ENCODE measurements around the gene ZNFX1. TPM values are rescaled to one million over a fixed set of nuclear protein-coding genes. Genes with fewer than 3 reads are reported as not detected.

ZNFX1 gene
- total and polyA plus RNA-seq, 2 donors from 2014 or later: 8.0 to 44.0 TPM

DNA sequence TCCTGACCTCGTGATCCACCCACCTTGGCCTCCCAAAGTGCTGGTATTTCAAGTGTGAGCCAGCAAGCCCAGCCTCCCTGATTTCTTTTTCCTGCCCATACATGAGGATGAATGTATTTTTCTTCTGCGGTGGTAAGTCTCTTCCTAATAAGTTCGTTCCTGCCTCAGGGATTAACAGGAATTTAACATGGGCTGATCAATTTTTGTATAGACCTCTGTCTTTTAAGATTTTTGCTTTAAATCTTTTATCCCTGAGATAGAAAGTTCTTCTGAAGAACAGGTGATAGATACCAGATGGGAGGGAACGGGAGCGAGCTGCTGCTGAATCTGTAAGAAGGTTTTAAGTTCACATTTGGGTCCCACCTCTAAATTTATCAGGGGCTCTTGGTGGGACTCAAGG, 7.0 kb upstream of the ZNFX1 start:
- FAIRE-seq (no peak), DNase-seq (no peak)
- Histone ChIP-seq H3K36me3 (ENCODE audit: control insufficient read depth in 2 of 3, insufficient read depth in 3 of 3, low read length in 3 of 3) (peaks cover 77 to 97% (median 79%) of the 10 kb centered on the region in 3 donors), H3K27ac (ENCODE audit: low read depth in 2 of 2, low read length in 2 of 2) (no peak overlapping the region), H3K9me3 (ENCODE audit: control insufficient read depth in 2 of 3, insufficient read depth in 1 of 3, low read length in 3 of 3) (peaks cover 22 to 51% (median 26%) of the 10 kb centered on the region in 3 donors), H3K27me3 (ENCODE audit: control insufficient read depth, insufficient read depth, low read length) (no peaks in the 10 kb centered on the region), H3K4me3 (ENCODE audit: low read length in 3 of 3) (no peak overlapping the region), H3K9ac (ENCODE audit: low read length in 3 of 3) (no peak overlapping the region), H3K4me1 (ENCODE audit: control insufficient read depth in 2 of 3, insufficient read depth in 2 of 3, low read depth in 1 of 3, low read length in 3 of 3) (peaks cover 0 to 11% (median 9%) of the 10 kb centered on the region in 3 donors)
- intact Hi-C loops (cut with DNase I): no loop called here
- TF ChIP-seq, protein P1, sequence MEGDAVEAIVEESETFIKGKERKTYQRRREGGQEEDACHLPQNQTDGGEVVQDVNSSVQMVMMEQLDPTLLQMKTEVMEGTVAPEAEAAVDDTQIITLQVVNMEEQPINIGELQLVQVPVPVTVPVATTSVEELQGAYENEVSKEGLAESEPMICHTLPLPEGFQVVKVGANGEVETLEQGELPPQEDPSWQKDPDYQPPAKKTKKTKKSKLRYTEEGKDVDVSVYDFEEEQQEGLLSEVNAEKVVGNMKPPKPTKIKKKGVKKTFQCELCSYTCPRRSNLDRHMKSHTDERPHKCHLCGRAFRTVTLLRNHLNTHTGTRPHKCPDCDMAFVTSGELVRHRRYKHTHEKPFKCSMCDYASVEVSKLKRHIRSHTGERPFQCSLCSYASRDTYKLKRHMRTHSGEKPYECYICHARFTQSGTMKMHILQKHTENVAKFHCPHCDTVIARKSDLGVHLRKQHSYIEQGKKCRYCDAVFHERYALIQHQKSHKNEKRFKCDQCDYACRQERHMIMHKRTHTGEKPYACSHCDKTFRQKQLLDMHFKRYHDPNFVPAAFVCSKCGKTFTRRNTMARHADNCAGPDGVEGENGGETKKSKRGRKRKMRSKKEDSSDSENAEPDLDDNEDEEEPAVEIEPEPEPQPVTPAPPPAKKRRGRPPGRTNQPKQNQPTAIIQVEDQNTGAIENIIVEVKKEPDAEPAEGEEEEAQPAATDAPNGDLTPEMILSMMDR (IDR thresholded peaks at IDR 0.05; ENCODE audit: borderline replicate concordance, extremely low read depth, insufficient read depth): no peak

DNA sequence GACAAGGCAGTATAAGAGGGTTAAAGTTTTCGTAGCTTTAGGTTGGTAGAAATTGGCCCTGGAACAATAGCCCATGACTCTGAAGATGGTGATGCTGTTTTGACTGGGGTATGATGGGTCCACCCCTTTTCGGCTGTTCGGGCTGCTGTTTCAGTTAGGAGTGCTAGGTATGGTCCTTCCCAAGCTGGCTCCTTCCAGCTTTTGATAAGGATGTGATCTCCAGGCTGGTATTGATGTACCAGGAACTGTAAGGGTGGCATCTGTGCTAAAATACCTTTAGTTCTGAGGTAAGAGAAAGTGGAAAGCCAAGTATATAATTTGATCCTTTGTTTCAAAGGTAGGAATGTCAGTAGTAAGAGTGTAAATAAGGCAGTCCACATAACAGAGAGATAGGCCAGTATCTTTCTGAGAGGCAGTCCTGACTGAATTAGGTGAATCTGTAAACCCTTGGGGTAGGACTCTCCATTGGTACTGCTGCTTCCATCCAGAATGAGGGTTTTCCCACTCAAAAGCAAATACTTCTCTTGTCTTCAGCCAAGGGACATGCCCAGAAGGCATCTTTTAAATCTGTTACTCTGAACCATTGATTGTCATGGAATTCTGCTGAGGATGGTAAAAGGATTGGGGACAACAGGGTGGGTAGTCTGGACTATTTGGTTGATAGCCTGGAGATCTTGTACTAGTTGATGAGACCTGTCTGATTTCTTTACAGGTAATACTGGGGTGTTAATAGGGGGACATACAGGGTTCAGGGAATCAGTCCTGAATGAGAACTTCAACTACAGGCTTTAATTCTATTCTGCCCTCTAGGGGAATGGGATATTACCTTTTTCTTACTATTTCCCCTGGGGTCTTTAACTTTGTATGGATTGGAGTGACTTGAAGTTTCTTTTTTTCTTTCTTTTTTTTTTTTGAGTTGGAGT, 6.1 kb upstream of the ZNFX1 start:
- H3K4me3 ChIP-seq (ENCODE audit: low read length in 3 of 3): no peak overlapping the region
- FAIRE-seq (no peak), DNase-seq (no peak)
- H3K27ac ChIP-seq (ENCODE audit: low read depth in 2 of 2, low read length in 2 of 2): no peak overlapping the region
- TF ChIP-seq, protein P1 (IDR thresholded peaks at IDR 0.05; ENCODE audit: borderline replicate concordance, extremely low read depth, insufficient read depth): no peak
- H3K36me3 ChIP-seq (ENCODE audit: control insufficient read depth in 2 of 3, insufficient read depth in 3 of 3, low read length in 3 of 3): peaks cover 73 to 91% (median 78%) of the 10 kb centered on the region in 3 donors
- H3K27me3 ChIP-seq (ENCODE audit: control insufficient read depth, insufficient read depth, low read length): no peaks in the 10 kb centered on the region
- peaks cover 22 to 51% (median 26%) of the 10 kb centered on the region in 3 donors for H3K9me3 ChIP-seq (ENCODE audit: control insufficient read depth in 2 of 3, insufficient read depth in 1 of 3, low read length in 3 of 3)
- H3K9ac ChIP-seq (ENCODE audit: low read length in 3 of 3): no peak overlapping the region
- H3K4me1 ChIP-seq (ENCODE audit: control insufficient read depth in 2 of 3, insufficient read depth in 2 of 3, low read depth in 1 of 3, low read length in 3 of 3): peaks cover 0 to 13% (median 12%) of the 10 kb centered on the region in 3 donors
- intact Hi-C loops (cut with DNase I): no loop called here

DNA sequence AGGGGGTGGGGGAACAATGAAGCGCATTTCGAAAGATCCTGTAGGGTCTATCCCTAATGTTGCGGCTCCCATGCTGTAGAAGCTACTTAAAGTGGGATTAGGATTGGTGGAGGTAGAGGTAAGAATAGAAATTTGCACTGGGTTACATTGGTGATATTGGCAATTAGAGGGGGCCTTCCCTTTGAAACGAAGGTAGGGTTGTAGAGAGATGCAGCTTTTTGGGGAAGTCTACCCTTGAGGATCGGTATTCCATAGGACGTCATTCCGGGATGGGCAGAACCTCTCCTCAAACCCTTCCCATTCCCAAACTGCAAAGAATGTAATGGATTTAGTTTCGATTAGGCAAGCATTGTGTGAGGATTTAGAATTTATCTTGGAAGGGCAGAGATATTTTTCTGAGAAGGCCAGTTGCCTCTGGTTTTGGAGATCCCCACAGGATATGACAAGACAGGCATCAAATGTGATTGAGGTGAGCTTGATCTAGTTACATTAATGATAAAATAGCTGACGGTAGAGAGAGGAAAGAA, 5.4 kb upstream of the ZNFX1 start:
- DNase-seq: no peak
- H3K27ac ChIP-seq (ENCODE audit: low read depth in 2 of 2, low read length in 2 of 2): no peak overlapping the region
- intact Hi-C loops (cut with DNase I): no loop called here
- no peak for FAIRE-seq
- peaks cover 0 to 15% (median 12%) of the 10 kb centered on the region in 3 donors for H3K4me1 ChIP-seq (ENCODE audit: control insufficient read depth in 2 of 3, insufficient read depth in 2 of 3, low read depth in 1 of 3, low read length in 3 of 3)
- no peak overlapping the region for H3K9ac ChIP-seq (ENCODE audit: low read length in 3 of 3)
- TF ChIP-seq, protein P1 (IDR thresholded peaks at IDR 0.05; ENCODE audit: borderline replicate concordance, extremely low read depth, insufficient read depth): no peak
- H3K9me3 ChIP-seq (ENCODE audit: control insufficient read depth in 2 of 3, insufficient read depth in 1 of 3, low read length in 3 of 3): peaks cover 22 to 51% (median 26%) of the 10 kb centered on the region in 3 donors
- H3K27me3 ChIP-seq (ENCODE audit: control insufficient read depth, insufficient read depth, low read length): no peaks in the 10 kb centered on the region
- peaks cover 68 to 84% (median 72%) of the 10 kb centered on the region in 3 donors for H3K36me3 ChIP-seq (ENCODE audit: control insufficient read depth in 2 of 3, insufficient read depth in 3 of 3, low read length in 3 of 3)
- H3K4me3 ChIP-seq (ENCODE audit: low read length in 3 of 3): no peak overlapping the region
